MM.1S (cell line): ENCODE data around the gene ARFGEF2.

Experiments
- DNase-seq: peaks from one replicate; pipeline ENCODE4 v3.0.0-alpha.2; 2015
- H2AFZ ChIP-seq: fragments of 300-600 bp; sonication (generic); 2 replicates; pipeline ENCODE4 v1.6.0; 2016; ENCODE audit warnings: antibody characterized with exemption, low read length
- H3F3A ChIP-seq: fragments of 300-600 bp; sonication (generic); 2 replicates; pipeline ENCODE4 v1.6.1; 2016; ENCODE audit warnings: mild to moderate bottlenecking, antibody characterized with exemption, low read length, moderate library complexity, mixed read lengths; ENCODE audit not compliant: insufficient read depth
- H3K27ac ChIP-seq: fragments of 300-600 bp; sonication (generic); 2 replicates; pipeline ENCODE4 v1.5.1; 2016; ENCODE audit warnings: mild to moderate bottlenecking, low read length
- H3K27me3 ChIP-seq: fragments of 300-600 bp; sonication (generic); replicated peaks from 2 replicates; pipeline ENCODE4 v1.6.0; 2016; ENCODE audit warnings: low read length; ENCODE audit not compliant: insufficient read depth
- H3K36me3 ChIP-seq: fragments of 300-600 bp; sonication (generic); replicated peaks from 2 replicates; pipeline ENCODE4 v1.6.1; 2016; ENCODE audit warnings: mild to moderate bottlenecking, low read length, mixed read lengths; ENCODE audit not compliant: insufficient read depth
- H3K4me1 ChIP-seq: fragments of 300-600 bp; sonication (generic); 2 replicates; pipeline ENCODE4 v1.6.1; 2016; ENCODE audit warnings: low read length, mixed read lengths
- H3K4me2 ChIP-seq: fragments of 300-600 bp; sonication (generic); 2 replicates; pipeline ENCODE4 v1.6.0; 2016; ENCODE audit warnings: low read depth, low read length
- H3K4me3 ChIP-seq: fragments of 300-600 bp; sonication (generic); 2 replicates; pipeline ENCODE4 v1.5.1; 2016; ENCODE audit warnings: low read length, mixed read lengths
- H3K79me2 ChIP-seq: fragments of 300-600 bp; sonication (generic); 2 replicates; pipeline ENCODE4 v1.6.1; 2016; ENCODE audit warnings: mixed run types, low read length, mixed read lengths
- H3K9ac ChIP-seq: fragments of 300-600 bp; sonication (generic); 2 replicates; pipeline ENCODE4 v1.6.1; 2016; ENCODE audit warnings: low read length, mixed read lengths
- H3K9me2 ChIP-seq: fragments of 300-600 bp; sonication (generic); replicated peaks from 2 replicates; pipeline ENCODE4 v1.6.1; 2016; ENCODE audit warnings: mild to moderate bottlenecking, low read length, mixed read lengths; ENCODE audit not compliant: insufficient read depth
- H3K9me3 ChIP-seq: fragments of 300-600 bp; sonication (generic); replicated peaks from 2 replicates; pipeline ENCODE4 v1.6.1; 2016; ENCODE audit warnings: mild to moderate bottlenecking, low read length, mixed read lengths; ENCODE audit not compliant: insufficient read depth
- H4K20me1 ChIP-seq: fragments of 300-600 bp; sonication (generic); 2 replicates; pipeline ENCODE4 v1.6.1; 2016; ENCODE audit warnings: mild to moderate bottlenecking, low read length, moderate library complexity, mixed read lengths; ENCODE audit not compliant: insufficient read depth
- EZH2 ChIP-seq: fragments of 300-600 bp; sonication (generic); optimal IDR thresholded peaks from 2 replicates; pipeline ENCODE3; 2017; ENCODE audit warnings: low read depth, mild to moderate bottlenecking, antibody characterized with exemption, low read length, mixed read lengths
- EZH2phosphoT487 ChIP-seq: fragments of 300-600 bp; sonication (generic); IDR thresholded peaks from 2 replicates; pipeline ENCODE4 v1.6.1; 2018; ENCODE audit warnings: antibody characterized with exemption, low read length
- TF ChIP-seq, protein P1 (sequence below): fragments of 300-600 bp; sonication (generic); IDR thresholded peaks from 2 replicates; pipeline ENCODE4 v1.5.1; 2016; ENCODE audit warnings: antibody characterized with exemption, low read length, mixed read lengths

Gene ARFGEF2

DNA sequence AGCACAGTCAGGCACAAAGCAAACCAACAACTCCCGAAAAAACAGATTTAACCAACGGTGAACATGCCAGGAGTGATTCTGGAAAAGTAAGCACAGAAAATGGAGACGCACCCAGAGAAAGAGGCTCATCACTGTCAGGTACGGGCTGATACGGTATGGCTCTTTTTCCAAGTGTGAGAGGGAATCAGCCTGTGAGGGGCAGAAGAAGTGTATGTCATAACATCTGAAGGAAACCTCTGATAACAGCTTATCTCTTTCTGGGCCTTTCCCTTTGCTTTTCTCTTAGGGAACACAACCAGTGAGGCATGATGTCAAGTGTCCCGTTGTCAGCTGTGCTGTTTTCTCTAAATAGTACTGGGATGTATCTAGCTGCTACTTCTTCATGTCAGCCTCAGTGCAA, 32.1 kb downstream of the ARFGEF2 start:
- no peaks in the 10 kb centered on the region for H3K9me2 ChIP-seq
- H3K9ac ChIP-seq, result no peak overlapping the region
- H3K4me2 ChIP-seq, result no peak overlapping the region
- no peak overlapping the region for H3K27ac ChIP-seq
- H2AFZ ChIP-seq, result no peak overlapping the region
- no peaks in the 10 kb centered on the region for H3K4me1 ChIP-seq
- H4K20me1 ChIP-seq, result 0 out of 2 replicates have a peak, but pooled peaks cover 3% of the 10 kb centered on the region
- no peaks in the 10 kb centered on the region for H3K27me3 ChIP-seq
- peaks cover 24% of the 10 kb centered on the region for H3K36me3 ChIP-seq
- TF ChIP-seq, protein P1, sequence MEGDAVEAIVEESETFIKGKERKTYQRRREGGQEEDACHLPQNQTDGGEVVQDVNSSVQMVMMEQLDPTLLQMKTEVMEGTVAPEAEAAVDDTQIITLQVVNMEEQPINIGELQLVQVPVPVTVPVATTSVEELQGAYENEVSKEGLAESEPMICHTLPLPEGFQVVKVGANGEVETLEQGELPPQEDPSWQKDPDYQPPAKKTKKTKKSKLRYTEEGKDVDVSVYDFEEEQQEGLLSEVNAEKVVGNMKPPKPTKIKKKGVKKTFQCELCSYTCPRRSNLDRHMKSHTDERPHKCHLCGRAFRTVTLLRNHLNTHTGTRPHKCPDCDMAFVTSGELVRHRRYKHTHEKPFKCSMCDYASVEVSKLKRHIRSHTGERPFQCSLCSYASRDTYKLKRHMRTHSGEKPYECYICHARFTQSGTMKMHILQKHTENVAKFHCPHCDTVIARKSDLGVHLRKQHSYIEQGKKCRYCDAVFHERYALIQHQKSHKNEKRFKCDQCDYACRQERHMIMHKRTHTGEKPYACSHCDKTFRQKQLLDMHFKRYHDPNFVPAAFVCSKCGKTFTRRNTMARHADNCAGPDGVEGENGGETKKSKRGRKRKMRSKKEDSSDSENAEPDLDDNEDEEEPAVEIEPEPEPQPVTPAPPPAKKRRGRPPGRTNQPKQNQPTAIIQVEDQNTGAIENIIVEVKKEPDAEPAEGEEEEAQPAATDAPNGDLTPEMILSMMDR, result no peak
- no peak for TF ChIP-seq EZH2
- TF ChIP-seq EZH2phosphoT487, result no peak
- no peaks in the 10 kb centered on the region for H3F3A ChIP-seq
- H3K79me2 ChIP-seq, result peaks cover 35% of the 10 kb centered on the region
- H3K9me3 ChIP-seq, result no peaks in the 10 kb centered on the region
- H3K4me3 ChIP-seq, result no peak overlapping the region
- no peak for DNase-seq

DNA sequence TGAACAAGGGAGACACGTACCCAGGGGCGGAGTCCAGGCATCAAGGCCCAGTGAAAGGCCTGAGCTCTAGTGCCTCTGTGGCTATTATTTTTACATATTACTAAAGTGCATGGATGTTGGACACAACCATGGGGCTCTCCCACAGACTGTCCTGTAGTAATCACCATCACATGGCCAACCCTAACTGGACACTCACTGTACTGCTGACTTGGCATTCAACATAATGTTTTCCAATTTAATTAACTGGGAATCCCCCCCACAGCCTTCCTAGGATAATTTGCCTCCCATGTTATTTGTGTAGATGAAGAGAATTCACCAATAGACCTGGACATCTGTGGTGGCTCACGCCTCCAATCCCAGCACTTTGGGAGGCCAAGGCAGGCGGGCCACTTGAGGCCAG, 34.5 kb downstream of the ARFGEF2 start:
- H3K9me2 ChIP-seq, result no peaks in the 10 kb centered on the region
- H3K9ac ChIP-seq, result no peak overlapping the region
- H3K4me2 ChIP-seq, result no peak overlapping the region
- H3K9me3 ChIP-seq, result no peaks in the 10 kb centered on the region
- no peak overlapping the region for H3K27ac ChIP-seq
- no peaks in the 10 kb centered on the region for H3K4me1 ChIP-seq
- H2AFZ ChIP-seq, result no peak overlapping the region
- peaks cover 20% of the 10 kb centered on the region for H3K79me2 ChIP-seq
- TF ChIP-seq EZH2phosphoT487 (no peak), EZH2 (no peak)
- TF ChIP-seq, protein P1, result no peak
- no peaks in the 10 kb centered on the region for H3F3A ChIP-seq
- no peaks in the 10 kb centered on the region for H3K27me3 ChIP-seq
- H3K4me3 ChIP-seq, result no peak overlapping the region
- 0 out of 2 replicates have a peak, but pooled peaks cover 3% of the 10 kb centered on the region for H4K20me1 ChIP-seq
- peaks cover 26% of the 10 kb centered on the region for H3K36me3 ChIP-seq
- DNase-seq, result no peak

DNA sequence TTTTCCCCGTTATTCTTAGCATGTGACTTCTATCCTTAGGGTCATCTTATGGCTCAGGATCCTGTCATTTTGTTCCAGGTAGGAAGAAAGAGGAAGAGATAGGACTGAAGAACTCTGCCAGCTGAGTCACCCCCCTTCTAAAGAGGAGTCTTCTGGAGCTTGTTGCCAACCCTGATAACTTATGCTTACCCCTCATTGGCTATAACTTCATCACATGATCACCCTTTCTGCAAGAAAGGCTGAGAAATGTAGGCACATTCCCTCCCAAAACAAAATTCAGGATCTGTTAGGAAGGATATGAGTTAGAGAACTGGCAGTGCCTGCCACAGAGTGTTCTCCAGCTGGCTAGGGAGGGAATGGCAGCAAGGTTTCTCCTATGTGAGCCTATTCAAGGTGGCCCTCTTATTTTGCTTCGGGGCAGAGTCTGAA, 35.6 kb downstream of the ARFGEF2 start:
- Histone ChIP-seq H3K9me2 (no peaks in the 10 kb centered on the region), H3K79me2 (peaks cover 17% of the 10 kb centered on the region), H3K9me3 (no peaks in the 10 kb centered on the region), H3K4me2 (no peak overlapping the region), H4K20me1 (0 out of 2 replicates have a peak, but pooled peaks cover 3% of the 10 kb centered on the region), H3K4me3 (no peak overlapping the region), H3K27me3 (no peaks in the 10 kb centered on the region), H3F3A (no peaks in the 10 kb centered on the region), H3K4me1 (no peaks in the 10 kb centered on the region), H3K9ac (no peak overlapping the region), H2AFZ (no peak overlapping the region), H3K36me3 (peaks cover 21% of the 10 kb centered on the region), H3K27ac (no peak overlapping the region)
- TF ChIP-seq, protein P1, result no peak
- TF ChIP-seq EZH2, result no peak
- TF ChIP-seq EZH2phosphoT487, result no peak
- no peak for DNase-seq
